ENCODE results near the gene TMPRSS7.
"Not testable (repeated sequence)": the region's sequence is repeated elsewhere in the genome, so short reads cannot be mapped to it uniquely, and the experiment has no call there.

The TMPRSS7 gene

GRCh38 chr3:112059497-112059896 lies 25.0 kb downstream of the TMPRSS7 start:
- Histone ChIP-seq H3K9me3 (ENCODE audit: insufficient read depth, low read length) (no peaks in the 10 kb centered on the region), H3K9ac (ENCODE audit: low read length) (no peak overlapping the region), H3K79me2 (ENCODE audit: insufficient read depth, low read length) (no peaks in the 10 kb centered on the region), H2AFZ (ENCODE audit: low read depth, low read length, severe bottlenecking) (no peak overlapping the region), H4K20me1 (ENCODE audit: low read depth, low read length) (no peaks in the 10 kb centered on the region), H3K36me3 (ENCODE audit: low read length) (no peaks in the 10 kb centered on the region), H3F3A (ENCODE audit: insufficient read depth) (no peaks in the 10 kb centered on the region), H3K27ac (ENCODE audit: low read depth, low read length) (no peak overlapping the region), H3K27me3 (ENCODE audit: low read length) (no peaks in the 10 kb centered on the region), H3K4me2 (ENCODE audit: low read depth, low read length, poor library complexity, severe bottlenecking) (no peak overlapping the region), H3K9me2 (replicated peaks; ENCODE audit: insufficient read depth, low read length) (no peaks in the 10 kb centered on the region), H3K4me3 (ENCODE audit: insufficient read depth, low read length, poor library complexity, severe bottlenecking) (no peak overlapping the region)
- TF ChIP-seq CTCF (IDR thresholded peaks at IDR 0.05; ENCODE audit: insufficient read depth, low read length, poor library complexity, severe bottlenecking) (no peak), EZH2phosphoT487 (conservative IDR thresholded peaks at IDR 0.05; ENCODE audit: low read length) (no peak)

GRCh38 chr3:112061152-112061551 lies 26.6 kb downstream of the TMPRSS7 start:
- no peak overlapping the region for H3K4me2 ChIP-seq (ENCODE audit: low read depth, low read length, poor library complexity, severe bottlenecking)
- no peak for TF ChIP-seq EZH2phosphoT487 (conservative IDR thresholded peaks at IDR 0.05; ENCODE audit: low read length)
- no peak for TF ChIP-seq CTCF (IDR thresholded peaks at IDR 0.05; ENCODE audit: insufficient read depth, low read length, poor library complexity, severe bottlenecking)
- H3K9me2 ChIP-seq (replicated peaks; ENCODE audit: insufficient read depth, low read length): no peaks in the 10 kb centered on the region
- no peaks in the 10 kb centered on the region for H3K27me3 ChIP-seq (ENCODE audit: low read length)
- no peak overlapping the region for H3K27ac ChIP-seq (ENCODE audit: low read depth, low read length)
- H4K20me1 ChIP-seq (ENCODE audit: low read depth, low read length): no peaks in the 10 kb centered on the region
- H2AFZ ChIP-seq (ENCODE audit: low read depth, low read length, severe bottlenecking): no peak overlapping the region
- H3K36me3 ChIP-seq (ENCODE audit: low read length): no peaks in the 10 kb centered on the region
- no peak overlapping the region for H3K4me3 ChIP-seq (ENCODE audit: insufficient read depth, low read length, poor library complexity, severe bottlenecking)
- no peak overlapping the region for H3K9ac ChIP-seq (ENCODE audit: low read length)
- no peaks in the 10 kb centered on the region for H3F3A ChIP-seq (ENCODE audit: insufficient read depth)
- no peaks in the 10 kb centered on the region for H3K9me3 ChIP-seq (ENCODE audit: insufficient read depth, low read length)
- no peaks in the 10 kb centered on the region for H3K79me2 ChIP-seq (ENCODE audit: insufficient read depth, low read length)

DNA sequence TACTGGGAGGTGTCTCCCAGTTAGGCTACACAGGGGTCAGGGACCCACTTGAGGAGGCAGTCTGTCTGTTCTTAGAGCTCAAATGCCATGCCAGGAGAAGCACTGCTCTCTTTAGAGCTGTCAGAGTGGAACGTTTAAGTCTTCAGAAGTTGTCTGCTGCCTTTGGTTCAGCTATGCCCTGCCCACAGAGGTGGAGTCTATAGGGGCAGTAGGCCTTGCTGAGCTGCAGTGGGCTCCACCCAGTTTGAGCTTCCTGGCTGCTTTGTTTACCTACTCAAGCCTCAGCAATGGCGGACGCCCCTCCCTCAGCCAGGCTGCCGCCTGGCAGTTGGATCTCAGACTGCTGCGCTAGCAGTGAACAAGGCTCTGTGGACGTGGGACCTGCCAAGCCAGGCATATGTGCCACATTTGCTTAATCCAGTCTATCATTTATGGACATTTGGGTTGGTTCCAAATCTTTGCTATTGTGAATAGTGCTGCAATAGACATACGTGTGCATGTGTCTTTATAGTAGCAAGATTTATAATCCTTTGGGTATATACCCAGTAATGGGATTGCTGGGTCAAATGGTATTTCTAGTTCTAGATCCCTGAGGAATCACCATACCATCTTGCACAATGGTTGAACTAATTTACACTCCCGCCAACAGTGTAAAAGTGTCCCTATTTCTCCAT lies 38.0 kb downstream of the TMPRSS7 start:
- H3K4me3 ChIP-seq (ENCODE audit: insufficient read depth, low read length, poor library complexity, severe bottlenecking); H3K9me3 ChIP-seq (ENCODE audit: insufficient read depth, low read length); H2AFZ ChIP-seq (ENCODE audit: low read depth, low read length, severe bottlenecking); H3K27ac ChIP-seq (ENCODE audit: low read depth, low read length); H3K9me2 ChIP-seq (replicated peaks; ENCODE audit: insufficient read depth, low read length); H3K79me2 ChIP-seq (ENCODE audit: insufficient read depth, low read length); H3F3A ChIP-seq (ENCODE audit: insufficient read depth); H4K20me1 ChIP-seq (ENCODE audit: low read depth, low read length); H3K36me3 ChIP-seq (ENCODE audit: low read length); H3K27me3 ChIP-seq (ENCODE audit: low read length); H3K9ac ChIP-seq (ENCODE audit: low read length); H3K4me2 ChIP-seq (ENCODE audit: low read depth, low read length, poor library complexity, severe bottlenecking): not testable (repeated sequence)

GRCh38 chr3:112074006-112074405 lies 39.5 kb downstream of the TMPRSS7 start:
- Histone ChIP-seq H4K20me1 (ENCODE audit: low read depth, low read length) (no peaks in the 10 kb centered on the region), H3K9ac (ENCODE audit: low read length) (no peak overlapping the region), H3K36me3 (ENCODE audit: low read length) (no peaks in the 10 kb centered on the region), H3K9me3 (ENCODE audit: insufficient read depth, low read length) (no peaks in the 10 kb centered on the region), H3K9me2 (replicated peaks; ENCODE audit: insufficient read depth, low read length) (no peaks in the 10 kb centered on the region), H3F3A (ENCODE audit: insufficient read depth) (no peaks in the 10 kb centered on the region), H3K79me2 (ENCODE audit: insufficient read depth, low read length) (no peaks in the 10 kb centered on the region), H3K27ac (ENCODE audit: low read depth, low read length) (no peak overlapping the region), H2AFZ (ENCODE audit: low read depth, low read length, severe bottlenecking) (no peak overlapping the region), H3K4me2 (ENCODE audit: low read depth, low read length, poor library complexity, severe bottlenecking) (no peak overlapping the region), H3K27me3 (ENCODE audit: low read length) (no peaks in the 10 kb centered on the region), H3K4me3 (ENCODE audit: insufficient read depth, low read length, poor library complexity, severe bottlenecking) (no peak overlapping the region)
- TF ChIP-seq EZH2phosphoT487 (conservative IDR thresholded peaks at IDR 0.05; ENCODE audit: low read length) (no peak), CTCF (IDR thresholded peaks at IDR 0.05; ENCODE audit: insufficient read depth, low read length, poor library complexity, severe bottlenecking) (no peak)

Measured in SU-DHL-6 (cell line).